NB4 (cell line): ENCODE measurements around the gene FRY.

ENCODE experiments used
- DNase-seq: peaks from one replicate; pipeline ENCODE4 v3.0.0; 2010; ENCODE audit warnings: low read depth
- H3K4me3 ChIP-seq: one replicate; pipeline ENCODE4 v1.5.1; 2011; ENCODE audit warnings: mild to moderate bottlenecking, low read depth, low read length, moderate library complexity
- CTCF ChIP-seq: IDR thresholded peaks from one replicate; pipeline ENCODE4 v1.5.1; 2012; ENCODE audit warnings: low read depth, low read length
- MAX ChIP-seq: IDR thresholded peaks from 2 replicates; pipeline ENCODE4 v1.6.1; 2011; ENCODE audit warnings: low read depth, low read length
- MYC ChIP-seq: IDR thresholded peaks from 2 replicates; pipeline ENCODE4 v1.6.1; 2011; ENCODE audit warnings: low read depth, low read length
- POLR2A ChIP-seq: IDR thresholded peaks from 2 replicates; pipeline ENCODE4 v1.6.1; 2011; ENCODE audit warnings: mild to moderate bottlenecking; ENCODE audit not compliant: insufficient read length; ENCODE audit errors: extremely low read depth

FRY gene

DNA sequence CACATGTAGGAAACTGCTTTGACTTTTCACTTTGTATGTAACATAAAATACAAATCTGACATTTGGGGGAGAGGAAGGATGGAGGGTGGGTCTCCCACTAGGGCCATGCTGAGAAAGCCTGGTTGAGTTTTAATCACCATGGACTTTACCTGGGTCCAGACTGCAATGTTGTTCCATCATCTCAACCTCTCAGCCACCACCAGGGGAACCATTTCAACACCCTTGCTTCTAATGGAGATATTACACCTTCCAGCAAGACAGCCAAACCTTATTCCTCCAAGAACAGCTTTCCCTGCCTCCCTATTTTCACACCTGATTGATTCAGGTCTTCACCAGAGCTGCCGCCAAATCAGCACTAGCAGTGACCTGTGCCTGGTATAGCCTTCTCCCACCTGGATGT, 227.5 kb downstream of the FRY start:
- no peak for TF ChIP-seq CTCF
- TF ChIP-seq MYC: no peak
- no peak for TF ChIP-seq POLR2A
- no peak for TF ChIP-seq MAX
- no peak overlapping the region for H3K4me3 ChIP-seq
- no peak for DNase-seq

DNA sequence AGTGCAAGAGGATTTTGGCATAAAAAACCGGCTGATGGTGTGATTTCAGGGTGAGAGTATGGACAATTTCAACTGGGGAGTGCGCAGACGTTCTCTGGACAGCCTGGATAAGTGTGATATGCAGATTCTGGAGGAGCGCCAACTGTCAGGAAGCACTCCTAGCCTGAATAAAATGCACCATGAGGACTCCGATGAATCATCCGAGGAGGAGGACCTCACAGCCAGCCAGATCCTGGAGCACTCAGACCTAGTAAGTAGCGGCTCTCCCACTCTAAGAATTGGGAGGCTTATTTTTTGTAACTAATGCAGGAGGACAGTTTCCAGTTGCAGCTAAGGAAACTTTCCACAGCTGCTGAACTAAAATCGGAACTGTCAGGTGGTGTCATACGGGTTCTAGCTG, 230.0 kb downstream of the FRY start:
- H3K4me3 ChIP-seq: no peak overlapping the region
- TF ChIP-seq MYC: no peak
- no peak for TF ChIP-seq MAX
- TF ChIP-seq CTCF: no peak
- no peak for TF ChIP-seq POLR2A
- no peak for DNase-seq

DNA sequence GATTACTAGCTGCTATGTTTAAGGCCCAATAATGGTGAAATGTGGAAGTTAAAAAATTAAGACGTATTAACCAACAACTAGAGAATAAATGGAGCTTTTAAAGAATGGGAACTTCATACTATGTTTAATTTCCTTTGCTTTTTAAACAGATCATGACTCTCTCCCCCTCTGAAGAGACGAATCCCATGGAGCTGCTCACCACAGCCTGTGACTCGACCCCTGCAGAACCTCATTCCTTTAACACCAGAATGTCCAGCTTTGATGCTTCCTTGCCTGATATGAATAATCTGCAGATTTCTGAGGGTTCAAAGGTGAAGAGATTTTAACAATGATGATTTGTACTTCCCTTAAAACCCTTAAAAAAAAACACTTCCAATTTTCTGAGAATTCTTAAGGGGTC, 230.6 kb downstream of the FRY start:
- DNase-seq: no peak

DNA sequence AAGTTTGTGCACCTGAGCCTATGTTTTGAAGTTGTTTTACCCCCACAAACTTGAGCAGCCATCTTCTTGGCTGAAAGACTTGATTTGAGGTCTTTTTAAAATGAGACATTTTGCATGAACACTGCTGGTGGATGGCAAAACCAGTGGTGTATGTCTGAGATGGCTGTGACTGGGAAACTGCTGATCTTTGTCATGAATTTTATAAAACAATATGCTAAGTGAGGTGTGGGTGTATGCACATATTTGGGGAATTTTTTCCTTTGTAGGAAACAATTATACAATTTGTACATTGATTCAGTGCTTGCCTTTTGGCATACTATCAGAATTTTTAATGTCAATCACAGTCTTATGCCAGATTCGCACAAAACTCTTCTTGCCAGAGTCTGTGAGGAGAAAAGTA, 231.0 kb downstream of the FRY start:
- TF ChIP-seq POLR2A: no peak
- TF ChIP-seq MYC: no peak
- no peak for TF ChIP-seq MAX
- TF ChIP-seq CTCF: no peak
- no peak overlapping the region for H3K4me3 ChIP-seq
- DNase-seq: no peak

More for the DNA sequence above, 230.6 kb downstream of the FRY start:
- H3K4me3 ChIP-seq: no peak overlapping the region
- TF ChIP-seq MAX: no peak
- TF ChIP-seq CTCF: no peak
- TF ChIP-seq POLR2A: no peak
- no peak for TF ChIP-seq MYC

DNA sequence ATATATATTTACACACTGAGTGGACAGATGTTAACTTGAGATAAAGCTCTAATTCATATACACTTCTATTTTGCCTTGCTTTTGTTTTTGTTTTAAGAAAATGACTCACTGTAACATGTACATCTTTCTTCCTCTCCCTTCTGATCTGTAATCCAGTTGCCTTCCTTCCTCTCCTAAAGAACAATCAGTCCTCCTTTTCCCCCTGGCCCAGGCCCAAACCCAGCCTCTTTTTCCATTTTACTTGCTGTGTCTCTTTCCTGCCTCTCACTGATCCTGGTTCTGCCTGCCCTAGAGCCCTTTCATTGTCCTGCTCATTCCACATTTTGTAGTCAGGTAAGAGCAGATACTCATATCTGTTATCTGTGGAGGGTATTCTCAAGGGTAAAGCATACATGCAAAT, 232.8 kb downstream of the FRY start:
- TF ChIP-seq CTCF (no peak), MYC (no peak), MAX (no peak), POLR2A (no peak)

GRCh38 chr13:32265726-32266125, 234.2 kb downstream of the FRY start:
- H3K4me3 ChIP-seq: no peak overlapping the region
- TF ChIP-seq CTCF (no peak), MAX (no peak), POLR2A (no peak), MYC (no peak)
- no peak for DNase-seq

More for the DNA sequence above, 232.8 kb downstream of the FRY start:
- H3K4me3 ChIP-seq: no peak overlapping the region
- DNase-seq: no peak
